Midbrain (tissue), 1 donor: ENCODE data around the gene BBS9.
"Not testable (repeated sequence)": the region's sequence is repeated elsewhere in the genome, so short reads cannot be mapped to it uniquely, and the experiment has no call there.

Source experiments
- DNase-seq: peaks from one replicate; lab custom pipeline; 2025; lab: John Stamatoyannopoulos, UW

Gene BBS9

DNA sequence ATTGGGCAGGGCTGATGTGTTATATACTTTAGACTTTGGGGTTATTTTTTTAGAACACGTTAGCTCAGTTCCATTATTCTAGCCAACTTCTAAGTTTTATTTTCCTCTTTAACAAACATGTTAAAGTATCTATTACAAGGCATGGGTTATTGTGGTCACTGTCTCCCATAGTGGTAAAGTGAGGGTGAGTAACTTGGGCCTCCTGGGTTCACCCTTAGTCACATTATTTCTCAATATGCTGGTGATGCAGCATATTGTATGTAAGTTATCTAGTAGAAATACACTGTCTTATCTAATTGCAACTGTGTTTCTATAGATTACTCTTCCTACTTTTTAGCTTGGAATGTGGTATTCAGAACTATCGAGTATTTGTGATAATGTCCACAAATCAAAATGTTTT, 65.9 kb downstream of the BBS9 start:
- DNase-seq = no peak

GRCh38 chr7:33196221-33196620, 66.9 kb downstream of the BBS9 start:
- DNase-seq = no peak

- DNase-seq = no peak
Measured at GRCh38 chr7:33200282-33200681, 70.9 kb downstream of the BBS9 start.

DNA sequence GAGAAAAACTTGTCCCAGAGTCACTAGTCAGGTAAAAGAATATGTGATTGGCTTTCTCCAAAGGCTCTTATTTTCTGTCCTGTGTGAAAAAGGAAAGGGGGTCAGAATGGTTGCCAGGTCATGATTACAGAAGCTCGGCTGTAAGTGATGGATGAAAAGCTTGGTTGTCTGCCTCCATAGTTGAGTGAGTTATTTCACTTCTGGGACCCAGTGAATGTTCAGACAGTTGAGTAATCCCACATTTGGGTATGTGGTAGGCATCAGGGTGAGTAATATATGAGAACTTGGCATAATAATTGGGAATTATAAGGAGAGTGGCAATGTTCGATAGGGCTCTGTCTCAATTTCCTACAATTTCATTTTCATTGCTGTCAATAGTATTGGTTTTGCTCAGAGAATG, 72.5 kb downstream of the BBS9 start:
- no peak for DNase-seq

GRCh38 chr7:33210958-33211357, 81.6 kb downstream of the BBS9 start:
- no peak for DNase-seq

- DNase-seq = no peak
Measured at GRCh38 chr7:33212144-33212543, 82.8 kb downstream of the BBS9 start.

DNA sequence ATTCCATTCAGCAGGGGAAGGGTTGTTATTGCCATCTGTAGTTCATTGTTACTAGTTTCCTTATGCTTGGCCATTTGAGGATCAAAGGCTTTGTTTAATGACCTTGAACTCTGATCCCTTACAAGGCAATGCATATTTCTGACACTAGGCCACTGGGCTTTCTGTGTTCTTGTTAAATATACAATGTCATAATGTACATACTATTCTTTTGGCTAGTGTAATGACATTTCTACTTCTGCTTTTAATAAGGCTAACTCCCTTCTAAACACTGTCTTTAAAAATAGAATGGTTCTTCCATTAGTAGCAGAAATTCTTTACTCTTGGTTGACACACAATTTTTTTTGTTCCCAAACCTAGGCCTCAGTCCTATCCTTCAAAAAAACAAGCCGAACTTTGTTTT, 86.6 kb downstream of the BBS9 start:
- DNase-seq = no peak

- DNase-seq = no peak
Measured at GRCh38 chr7:33217595-33217994, 88.2 kb downstream of the BBS9 start.

DNA sequence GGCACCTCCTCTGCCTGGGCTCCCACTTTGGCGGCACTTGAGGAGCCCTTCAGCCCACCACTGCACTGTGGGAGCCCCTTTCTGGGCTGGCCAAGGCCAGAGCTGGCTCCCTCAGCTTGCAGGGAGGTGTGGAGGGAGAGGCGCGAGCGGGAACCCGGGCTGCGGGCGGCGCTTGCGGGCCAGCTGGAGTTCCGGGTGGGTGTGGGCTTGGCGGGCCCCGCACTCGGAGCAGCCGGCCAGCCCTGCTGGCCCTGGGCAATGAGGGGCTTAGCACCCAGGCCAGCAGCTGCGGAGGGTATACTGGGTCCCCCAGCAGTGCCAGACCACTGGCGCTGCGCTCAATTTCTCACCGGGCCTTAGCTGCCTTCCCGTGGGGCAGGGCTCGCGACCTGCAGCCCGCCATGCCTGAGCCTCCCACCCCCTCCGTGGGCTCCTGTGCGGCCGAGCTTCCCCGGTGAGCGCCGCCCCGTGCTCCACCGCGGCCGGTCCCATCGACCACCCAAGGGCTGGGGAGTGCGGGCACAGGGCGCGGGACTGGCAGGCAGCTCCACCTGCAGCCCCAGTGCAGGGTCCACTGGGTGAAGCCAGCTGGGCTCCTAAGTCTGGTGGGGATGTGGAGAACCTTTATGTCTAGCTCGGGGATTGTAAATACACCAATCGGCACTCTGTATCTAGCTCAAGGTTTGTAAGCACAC, 89.6 kb downstream of the BBS9 start:
- not testable (repeated sequence) for DNase-seq

DNA sequence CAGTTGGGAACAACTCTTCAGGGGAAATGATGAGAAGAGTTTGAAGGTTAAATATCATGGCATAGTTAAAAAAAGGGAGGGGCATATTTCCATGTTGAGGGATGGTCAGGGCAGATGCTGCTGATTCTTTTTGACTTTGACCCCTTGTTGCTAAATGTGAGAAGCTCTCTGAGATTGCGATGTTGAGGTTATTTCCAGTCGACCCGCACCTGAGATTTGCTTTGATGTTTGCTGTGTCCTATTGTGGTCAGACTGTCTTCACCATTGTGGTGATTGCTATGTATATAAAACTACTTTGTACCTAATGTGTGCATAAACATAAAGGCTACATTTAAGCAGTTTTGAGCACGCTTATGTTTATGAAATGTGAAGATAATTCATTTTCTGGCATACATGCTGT, 90.9 kb downstream of the BBS9 start:
- DNase-seq = no peak

- no peak for DNase-seq
Measured at GRCh38 chr7:33221390-33221789, 92.0 kb downstream of the BBS9 start.

- no peak for DNase-seq
Measured at GRCh38 chr7:33232632-33233145, 103.3 kb downstream of the BBS9 start.

DNA sequence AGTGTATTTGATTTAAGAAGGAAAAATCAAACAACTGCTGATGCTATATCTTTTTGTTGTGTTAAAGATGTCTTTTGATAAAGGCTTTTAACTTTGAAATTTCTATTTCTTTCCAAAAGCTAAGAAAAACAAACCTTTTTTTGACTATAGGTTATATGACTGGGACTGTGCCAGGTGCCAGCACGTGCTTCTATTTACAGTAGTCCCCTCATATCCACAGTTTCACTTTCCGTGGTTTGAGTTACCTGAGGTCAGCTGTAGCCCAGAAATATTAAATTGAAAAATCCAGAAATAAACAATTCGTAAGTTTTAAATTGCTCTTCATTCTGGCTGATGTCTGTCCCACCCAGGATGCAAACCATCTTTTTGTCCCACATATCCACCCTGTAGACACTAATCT, 104.3 kb downstream of the BBS9 start:
- DNase-seq = no peak

GRCh38 chr7:33237036-33237435, 107.7 kb downstream of the BBS9 start:
- DNase-seq = no peak

DNA sequence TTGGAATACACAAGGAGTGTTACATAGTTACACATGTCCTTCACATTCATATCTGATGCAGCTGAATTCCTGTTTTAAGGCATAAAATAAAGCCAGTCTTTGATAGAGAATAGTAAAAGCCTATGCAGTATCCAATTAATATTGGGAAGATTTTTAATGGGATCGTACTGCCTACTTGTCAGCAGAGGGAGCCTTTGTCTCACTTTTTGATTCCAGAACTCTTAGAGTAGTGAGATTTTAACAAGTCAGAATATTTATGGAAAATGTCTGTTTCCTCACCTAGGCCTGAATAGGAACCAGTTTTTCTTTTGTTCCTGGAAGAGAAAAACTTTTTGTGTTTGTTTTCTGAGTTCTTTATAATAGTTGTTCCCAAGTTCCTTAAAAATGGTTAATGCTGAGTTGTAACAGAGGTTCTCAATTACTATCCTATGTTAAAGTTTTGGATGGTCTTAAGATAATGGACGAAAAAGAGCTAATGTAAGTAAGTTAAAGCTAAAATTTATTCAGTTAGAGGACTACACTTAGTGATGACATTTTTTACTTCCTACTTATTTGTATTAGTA, 114.0 kb downstream of the BBS9 start:
- DNase-seq = peak; percentile 66

- no peak for DNase-seq
Measured at GRCh38 chr7:33248671-33249070, 119.3 kb downstream of the BBS9 start.

DNA sequence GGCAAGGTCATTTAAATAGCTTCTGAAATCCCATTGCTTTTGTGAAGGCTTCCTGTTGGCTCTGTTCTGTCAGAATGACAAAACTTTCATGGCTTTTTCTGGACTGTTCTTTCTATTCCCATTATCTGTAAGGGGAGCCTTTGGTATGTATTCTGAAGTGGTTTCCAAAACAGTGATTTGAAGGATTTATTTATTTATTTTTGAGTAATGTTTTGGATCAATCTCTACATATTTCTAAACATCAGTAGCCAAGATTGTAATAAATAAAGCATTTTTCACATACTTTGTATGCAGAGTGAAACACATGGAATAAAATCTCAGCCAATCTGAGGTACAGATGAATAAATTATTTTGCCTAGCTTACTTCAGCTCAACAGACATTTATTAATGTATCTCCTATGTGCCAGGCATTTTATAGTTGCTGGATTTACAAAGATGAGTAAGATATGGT, 121.1 kb downstream of the BBS9 start:
- DNase-seq = no peak

DNA sequence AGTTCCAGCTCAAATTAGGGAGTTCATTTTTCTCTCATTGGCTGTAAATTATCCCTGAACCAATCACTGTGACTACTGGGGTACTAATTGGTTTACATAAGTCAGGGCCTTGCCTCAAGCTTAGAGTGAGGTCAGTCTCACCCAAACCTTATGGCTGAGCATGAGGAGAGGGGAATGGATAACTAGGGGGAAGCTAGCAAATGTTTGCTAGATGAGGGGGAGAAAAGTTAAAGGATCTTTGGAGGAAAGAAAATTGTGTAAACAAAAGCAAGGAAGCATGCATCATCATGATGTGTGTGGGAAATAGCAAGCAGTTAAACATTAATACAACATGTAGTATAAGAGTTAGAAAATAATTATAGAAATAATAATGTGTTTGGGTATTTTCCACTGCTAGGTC, 121.9 kb downstream of the BBS9 start:
- DNase-seq = no peak

DNA sequence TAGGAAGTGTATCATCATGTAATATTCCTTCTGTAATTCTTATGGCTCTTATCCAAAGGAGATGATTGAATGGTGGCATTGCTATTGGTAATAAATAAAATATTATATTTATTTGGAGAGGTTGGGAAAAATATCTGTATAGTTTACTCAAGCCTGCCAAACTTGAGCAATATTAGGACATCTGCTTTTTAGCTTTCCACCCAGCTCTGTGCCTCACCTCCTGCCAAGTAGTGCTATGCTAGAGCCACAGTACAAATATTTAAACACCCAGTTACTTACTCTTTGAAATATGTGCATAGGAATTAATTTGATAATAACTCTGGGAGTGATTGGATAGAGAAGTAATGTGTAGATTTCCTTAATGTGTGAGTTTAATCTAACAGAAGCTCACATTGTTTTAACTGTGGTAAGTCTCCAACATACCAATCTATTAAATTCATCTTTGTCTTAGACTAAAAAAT, 129.2 kb downstream of the BBS9 start:
- no peak for DNase-seq

DNA sequence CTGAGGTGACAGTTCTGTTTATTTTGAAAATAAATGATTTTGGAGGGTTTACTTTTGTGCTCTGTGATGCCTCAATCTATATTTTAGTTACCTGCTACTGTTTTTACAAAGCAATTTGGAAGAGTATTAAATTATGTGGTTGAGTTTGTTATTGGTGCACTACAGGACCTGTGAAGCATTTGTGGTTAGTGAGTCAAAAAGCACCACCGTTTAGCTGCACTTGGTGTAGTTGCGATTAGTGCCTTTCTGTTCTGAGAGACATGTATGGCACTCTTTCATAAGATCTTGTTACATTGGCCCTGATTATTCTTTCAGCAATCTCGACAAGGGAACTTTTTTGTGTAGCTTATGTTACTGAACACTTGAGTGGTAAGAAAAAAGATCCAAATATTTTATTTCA, 132.2 kb downstream of the BBS9 start:
- DNase-seq = no peak

DNA sequence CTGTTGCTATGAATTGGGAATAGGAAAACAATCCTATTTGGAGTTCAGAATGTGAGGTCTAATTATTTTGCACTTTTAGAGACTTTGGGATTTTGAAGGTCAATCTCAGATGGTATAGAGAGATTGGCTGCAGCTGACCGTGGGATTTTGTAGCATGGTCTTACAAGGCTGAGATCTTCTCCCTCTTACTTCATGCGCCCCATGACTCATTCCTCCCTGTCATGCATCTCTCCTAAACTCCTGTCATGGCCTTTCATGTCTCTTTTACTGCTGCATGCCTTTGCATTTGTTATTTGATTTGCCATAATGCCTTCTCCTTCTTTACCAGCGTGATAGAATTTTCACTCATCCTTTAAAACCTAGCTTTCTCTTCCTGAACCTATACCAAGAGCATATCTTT, 133.1 kb downstream of the BBS9 start:
- DNase-seq = no peak

DNA sequence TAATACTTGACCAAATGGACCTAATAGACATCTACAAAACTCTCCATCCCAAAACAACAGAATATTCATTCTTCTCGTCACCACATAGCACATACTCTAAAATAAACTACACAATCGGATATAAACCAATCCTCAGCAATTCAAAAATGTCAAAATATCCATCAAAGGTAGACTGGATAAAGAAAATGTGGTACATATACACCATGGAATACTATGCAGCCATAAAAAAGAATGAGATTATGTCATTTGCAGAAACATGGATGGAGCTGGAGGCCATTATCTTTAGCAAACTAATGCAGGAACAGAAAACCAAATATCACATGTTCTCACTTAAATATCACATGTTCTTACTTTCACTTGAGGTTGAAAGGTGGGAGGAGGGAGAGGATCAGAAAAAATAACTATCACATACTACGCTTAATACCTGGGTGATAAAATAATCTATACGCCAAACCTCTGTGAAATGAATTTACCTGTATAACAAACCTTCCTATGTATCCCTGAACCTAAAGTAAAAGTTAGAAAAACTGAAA, 142.5 kb downstream of the BBS9 start:
- DNase-seq = not testable (repeated sequence)

DNA sequence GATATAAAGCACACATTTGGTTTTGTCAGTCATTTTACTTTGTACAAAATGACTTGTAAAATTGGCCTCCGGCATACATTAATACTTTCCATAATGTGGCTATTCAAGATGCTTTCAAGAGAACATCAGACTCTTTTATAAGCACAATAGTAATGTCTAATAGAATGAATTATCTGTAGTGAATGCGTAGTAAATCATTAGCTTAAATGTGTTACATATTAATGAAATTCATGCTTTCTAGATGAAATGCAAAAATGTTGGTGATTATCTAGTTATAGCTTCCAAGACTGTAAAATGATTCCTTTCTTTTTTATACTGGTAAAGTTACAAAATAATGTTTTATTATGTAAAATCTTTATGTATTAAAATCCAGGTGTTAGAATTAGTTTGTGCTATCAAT, 144.0 kb downstream of the BBS9 start:
- DNase-seq = no peak
